G401.6 (cell line): Measurements from ENCODE around the gene CPA1.

ENCODE experiments used
- FAIRE-seq: peaks from 2 replicates; lab custom pipeline; 2012; peaks lifted over from hg19 to GRCh38; lab: Jason Lieb, UNC

CPA1 gene

DNA sequence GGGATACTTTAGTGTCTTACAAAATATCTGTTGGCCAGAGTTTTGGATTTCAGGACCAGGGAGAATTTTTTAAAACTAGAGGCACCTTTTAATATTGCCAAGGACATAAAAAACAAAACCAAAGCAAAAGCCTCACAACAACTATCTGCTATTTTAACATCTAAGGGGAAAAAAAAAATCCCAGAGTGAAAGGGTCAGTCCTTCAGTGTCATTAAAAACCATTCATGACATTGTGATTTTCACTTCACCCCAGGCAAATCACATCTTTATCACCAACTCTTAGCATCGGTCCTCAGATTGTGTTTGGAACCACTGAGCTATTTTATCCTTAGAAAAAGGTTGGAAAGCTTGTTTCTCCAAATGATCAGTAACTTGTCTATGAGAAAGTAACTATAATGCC is 49.8 kb downstream of the CPA1 start:
- FAIRE-seq = no peak

DNA sequence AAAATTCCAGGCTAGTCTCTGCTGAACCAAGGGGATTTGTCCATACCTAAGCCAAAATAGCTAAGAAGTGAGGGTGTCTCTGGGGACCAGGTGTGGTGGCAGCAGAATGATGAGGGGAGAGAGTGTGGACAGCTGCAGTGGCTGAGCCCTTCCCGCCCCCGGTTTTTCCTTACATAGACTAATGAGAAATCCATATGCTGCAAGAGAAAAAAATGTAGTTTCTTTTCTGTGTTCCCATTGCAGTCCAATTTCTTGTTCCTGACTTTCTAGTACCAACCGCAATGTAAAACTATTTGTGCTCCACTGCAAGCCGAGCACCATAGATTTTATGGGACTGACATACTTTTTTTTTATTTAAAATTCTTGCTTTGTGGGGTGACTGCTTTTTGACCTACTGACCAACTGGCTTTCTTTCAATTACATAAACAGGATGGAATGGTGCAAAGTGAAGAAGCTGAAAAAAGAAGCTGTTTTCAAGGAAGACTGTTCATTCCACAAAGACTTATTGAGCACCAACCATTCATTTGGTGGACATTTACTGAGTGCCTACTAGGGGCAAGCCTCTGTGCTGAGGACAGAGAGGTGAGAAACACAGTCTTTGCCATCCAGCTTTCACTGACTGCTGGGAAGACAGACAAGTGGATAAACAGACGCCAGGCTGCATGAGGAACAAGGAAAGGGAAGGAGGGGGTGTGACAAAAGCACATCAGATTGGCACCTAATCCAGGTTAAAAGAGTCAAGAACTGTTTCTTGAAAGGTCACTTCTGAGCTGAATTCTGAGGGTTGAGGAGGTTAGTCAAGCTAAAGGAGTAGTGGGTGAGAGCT is 50.8 kb downstream of the CPA1 start:
- no peak for FAIRE-seq

DNA sequence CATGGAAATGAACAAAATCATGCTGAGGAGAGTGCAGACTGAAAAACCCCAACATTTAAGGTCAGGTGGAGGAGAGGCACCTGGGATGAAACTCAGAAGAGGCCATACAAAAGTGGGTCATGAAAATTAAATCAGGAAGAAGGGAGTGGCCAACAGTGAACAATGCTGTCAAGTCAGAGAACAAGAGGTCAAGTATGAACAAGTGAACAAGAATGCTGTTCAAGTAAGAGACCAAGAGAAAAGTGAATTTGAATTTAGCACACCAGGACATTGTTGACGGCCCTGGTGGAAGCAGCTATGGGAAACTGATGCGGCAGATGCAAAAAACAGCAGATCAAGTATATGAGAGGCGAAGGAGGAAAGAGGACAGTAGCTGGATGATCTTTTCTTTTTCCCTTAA is 52.6 kb downstream of the CPA1 start:
- no peak for FAIRE-seq

DNA sequence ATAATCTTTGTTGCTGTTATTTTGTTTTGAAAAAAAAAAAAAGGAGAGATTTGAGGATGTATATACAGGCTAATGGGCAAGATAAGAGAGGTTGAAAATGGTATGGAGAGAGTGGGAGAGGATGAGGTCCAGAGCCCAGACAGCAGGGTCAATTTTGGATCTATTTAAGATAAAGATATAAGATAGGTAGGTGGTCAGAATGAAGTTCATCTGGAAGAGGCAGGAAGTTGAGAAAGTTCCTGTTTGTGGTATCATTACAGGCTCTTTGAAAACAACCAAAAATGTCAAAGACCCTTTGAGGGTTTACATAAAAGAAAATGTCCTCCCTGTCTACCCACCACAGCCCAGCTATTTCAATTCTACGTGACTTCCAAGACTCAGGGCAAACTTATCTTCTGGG is 53.0 kb downstream of the CPA1 start:
- FAIRE-seq = no peak

DNA sequence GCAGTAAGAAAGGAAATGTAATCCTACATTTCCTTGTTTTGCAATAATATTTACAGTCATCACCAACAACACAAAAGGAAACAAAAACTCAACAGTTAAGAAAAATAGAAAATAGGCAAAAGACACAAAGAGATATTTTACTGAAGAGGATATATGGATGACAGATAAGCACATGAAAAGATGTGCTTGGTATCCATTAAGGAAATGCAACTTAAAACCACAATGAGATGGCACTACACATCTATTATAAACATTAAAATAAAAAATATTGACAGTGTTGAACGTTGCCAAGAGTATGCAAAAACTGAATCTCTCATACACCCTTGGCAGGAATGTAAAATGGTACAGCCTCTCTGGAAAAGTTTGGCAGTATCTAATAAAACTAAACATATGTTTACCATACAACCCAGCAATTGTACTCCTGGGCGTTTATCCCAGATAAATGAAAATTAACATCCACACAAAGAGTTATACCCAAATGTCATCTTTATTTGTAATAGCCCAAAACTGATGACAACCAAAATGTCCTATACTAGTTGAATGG is 55.1 kb downstream of the CPA1 start:
- no peak for FAIRE-seq

DNA sequence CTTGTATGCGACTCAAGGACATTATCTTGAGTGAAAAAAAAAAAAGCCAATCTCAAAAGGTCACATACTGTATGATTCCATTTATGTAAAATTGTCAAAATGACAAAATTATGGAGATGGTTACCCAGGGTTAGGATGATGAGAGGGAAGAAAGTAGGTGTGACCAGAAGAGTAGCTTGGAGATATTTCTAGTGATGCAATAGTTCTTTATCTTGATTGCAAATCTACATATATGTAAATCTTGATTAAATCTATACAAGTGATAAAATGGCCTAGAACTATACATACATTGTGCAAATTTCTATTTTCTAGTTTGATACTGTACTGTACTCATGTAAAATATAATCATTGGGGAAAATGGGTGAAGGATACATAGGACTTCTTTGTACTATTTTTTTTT is 56.0 kb downstream of the CPA1 start:
- no peak for FAIRE-seq
